GM23248 (cell line): ENCODE data around the gene TRIM54.

Source experiments
- EZH2 ChIP-seq: fragments of 200-600 bp; sonication (generic); IDR thresholded peaks from 2 replicates; pipeline ENCODE4 v1.6.1; 2018; ENCODE audit warnings: antibody characterized with exemption, mild to moderate bottlenecking; ENCODE audit not compliant: insufficient read depth, poor library complexity, severe bottlenecking
- EZH2phosphoT487 ChIP-seq: fragments of 200-600 bp; sonication (generic); IDR thresholded peaks from 2 replicates; pipeline ENCODE4 v1.6.1; 2018; ENCODE audit warnings: antibody characterized with exemption, moderate library complexity, mild to moderate bottlenecking, low read depth; ENCODE audit not compliant: insufficient read depth

- TF ChIP-seq EZH2phosphoT487, result no peak
- TF ChIP-seq EZH2, result no peak
These were observed 34.3 kb upstream of the TRIM54 start for GRCh38 chr2:27247893-27248292.
